Left lung (tissue), 10 donors: ENCODE results near the gene PDSS2. TPM values are rescaled to one million over a fixed set of nuclear protein-coding genes. Genes with fewer than 3 reads are reported as not detected.
A peak's percentile ranks its signal among the peaks of the same experiment; 100 is the strongest.
"Not testable (repeated sequence)": the region's sequence is repeated elsewhere in the genome, so short reads cannot be mapped to it uniquely, and the experiment has no call there.

Experiments used
- ATAC-seq: fragments of 200-7000 bp; cut with Tn5 transposase; one replicate; pipeline ENCODE4 v1.9.1; 2020; ENCODE audit warnings: moderate library complexity
- DNase-seq, 4 donors: peaks; one replicate each; pipeline ENCODE4 v3.0.0-alpha.2; 2013 to 2020
- H3K27ac ChIP-seq, 2 donors: fragments of 200-600 bp; sonication (generic) in 1 of 2; one replicate each; pipeline versions ENCODE4 v1.5.0 to v1.8.0; 2020 to 2021
- H3K27me3 ChIP-seq, 2 donors: fragments of 200-600 bp; sonication (generic) in 1 of 2; one replicate each; pipeline versions ENCODE4 v1.5.0 to v1.8.0; 2020 to 2021
- H3K36me3 ChIP-seq, 2 donors: fragments of 200-600 bp; sonication (generic) in 1 of 2; one replicate each; pipeline versions ENCODE4 v1.5.0 to v1.8.0; 2020 to 2021
- H3K4me1 ChIP-seq, 2 donors: fragments of 200-600 bp; one replicate each; pipeline ENCODE4 v1.8.0; 2021
- H3K4me3 ChIP-seq, 2 donors: fragments of 200-600 bp; sonication (generic) in 1 of 2; one replicate each; pipeline versions ENCODE4 v1.5.0 to v1.8.0; 2020 to 2021; ENCODE audit warnings: mild to moderate bottlenecking in 1 of 2
- H3K9me3 ChIP-seq, 2 donors: fragments of 200-600 bp; sonication (generic) in 1 of 2; one replicate each; pipeline versions ENCODE4 v1.5.0 to v1.8.0; 2020 to 2021
- CTCF ChIP-seq, 2 donors: fragments of 200-600 bp; sonication (generic) in 1 of 2; IDR thresholded peaks; one replicate each; pipeline versions ENCODE4 v1.5.0 to v1.8.0; 2021; ENCODE audit warnings: antibody characterized with exemption in 2 of 2
- intact Hi-C, 2 donors: fragments of 100-400 bp; cut with DNase I; formaldehyde crosslinking; loops; one replicate each; pipeline versions ENCODE4 v1.11.2 to v1.14.2; 2022
- polyA plus RNA-seq, 6 donors: library from polyadenylated mRNA; unstranded; fragments of 120-200 nt; gene quantifications; one replicate each; pipeline ENCODE4 v1.2.1, GENCODE V29; 2013; ENCODE audit not compliant: insufficient read length in 6 of 6
- total RNA-seq, 2 donors: library from RNA; stranded (reverse); fragmentation: NEBNext Ultra II Directional; extraction: Animal tissue kit (Norgen Biotek cat#: 25700); gene quantifications; one replicate each; pipeline ENCODE4 v1.2.1, GENCODE V29; 2021
- donor health status: DM: no; HTN: yes; CAD: no.
- donor health status: DM: no; HTN: no; CAD: no.

PDSS2 gene
- total and polyA plus RNA-seq, 8 donors, result 13.9 to 20.6 (median 16.4) TPM

DNA sequence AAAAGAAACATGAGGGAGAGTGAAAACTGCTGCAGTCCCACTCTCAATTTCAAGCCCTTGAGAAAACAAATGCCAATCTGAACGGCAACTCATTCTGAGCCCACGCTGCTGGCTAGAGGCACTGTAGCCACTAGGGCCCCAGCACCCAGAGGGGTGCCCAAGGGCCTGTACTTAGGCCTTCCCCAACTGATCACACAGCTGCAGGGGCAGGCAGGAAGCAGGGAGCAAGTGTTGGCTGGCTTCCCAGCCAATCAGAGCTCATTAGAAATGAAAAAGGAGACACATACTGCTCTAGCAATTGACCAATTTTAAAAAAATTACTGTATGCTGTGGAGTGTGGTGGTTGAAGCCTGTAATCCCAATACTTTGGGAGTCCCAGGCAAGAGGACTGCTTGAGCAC is 340.4 kb downstream of the PDSS2 start:
- intact Hi-C loops, result no loop called here
- no peak for TF ChIP-seq CTCF (IDR thresholded peaks at IDR 0.05)
- ATAC-seq, result no peak

DNA sequence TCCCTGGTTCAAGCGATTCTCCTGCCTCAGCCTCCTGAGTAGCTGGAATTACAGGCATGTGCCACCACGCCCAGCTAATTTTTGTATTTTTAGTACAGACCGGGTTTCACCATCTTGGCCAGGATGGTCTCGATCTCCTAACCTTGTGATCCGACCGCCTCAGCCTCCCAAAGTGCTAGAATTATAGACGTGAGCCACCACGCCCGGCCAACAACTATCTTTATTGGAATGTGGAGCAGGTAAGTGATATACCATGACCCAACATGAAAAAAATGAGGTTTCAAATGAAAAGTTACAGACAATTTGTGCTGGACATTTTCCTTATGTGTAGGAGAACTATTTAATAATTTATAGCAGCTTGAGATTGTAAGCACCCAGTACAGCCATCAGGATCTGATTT is 340.8 kb downstream of the PDSS2 start:
- H3K36me3 ChIP-seq, H3K27ac ChIP-seq, intact Hi-C loops, DNase-seq, ATAC-seq, H3K4me3 ChIP-seq, H3K9me3 ChIP-seq: not testable (repeated sequence)
- H3K27me3 ChIP-seq, result peaks cover 0 to 25% of the 10 kb centered on the region in 2 donors
- peaks cover 5 to 22% of the 10 kb centered on the region in 2 donors for H3K4me1 ChIP-seq

More for the DNA sequence above, 340.4 kb downstream of the PDSS2 start:
- DNase-seq, result no peak
- Histone ChIP-seq H3K4me3 (no peak overlapping the region), H3K36me3 (no peaks in the 10 kb centered on the region), H3K27me3 (peaks cover 0 to 25% of the 10 kb centered on the region in 2 donors), H3K4me1 (peaks cover under 1 to 18% of the 10 kb centered on the region in 2 donors), H3K27ac (no peak overlapping the region), H3K9me3 (no peaks in the 10 kb centered on the region)

GRCh38 chr6:107116931-107117330 is 342.4 kb downstream of the PDSS2 start:
- Histone ChIP-seq H3K4me1 (peaks cover 5 to 24% of the 10 kb centered on the region in 2 donors), H3K4me3 (peak overlapping the region in 1 of 2 donors; percentile 58), H3K27me3 (peaks cover 0 to 25% of the 10 kb centered on the region in 2 donors), H3K36me3 (no peaks in the 10 kb centered on the region), H3K9me3 (no peaks in the 10 kb centered on the region), H3K27ac (no peak overlapping the region)
- intact Hi-C loops, result no loop called here
- ATAC-seq, result no peak
- DNase-seq, result no peak
- TF ChIP-seq CTCF (IDR thresholded peaks at IDR 0.05), result no peak

DNA sequence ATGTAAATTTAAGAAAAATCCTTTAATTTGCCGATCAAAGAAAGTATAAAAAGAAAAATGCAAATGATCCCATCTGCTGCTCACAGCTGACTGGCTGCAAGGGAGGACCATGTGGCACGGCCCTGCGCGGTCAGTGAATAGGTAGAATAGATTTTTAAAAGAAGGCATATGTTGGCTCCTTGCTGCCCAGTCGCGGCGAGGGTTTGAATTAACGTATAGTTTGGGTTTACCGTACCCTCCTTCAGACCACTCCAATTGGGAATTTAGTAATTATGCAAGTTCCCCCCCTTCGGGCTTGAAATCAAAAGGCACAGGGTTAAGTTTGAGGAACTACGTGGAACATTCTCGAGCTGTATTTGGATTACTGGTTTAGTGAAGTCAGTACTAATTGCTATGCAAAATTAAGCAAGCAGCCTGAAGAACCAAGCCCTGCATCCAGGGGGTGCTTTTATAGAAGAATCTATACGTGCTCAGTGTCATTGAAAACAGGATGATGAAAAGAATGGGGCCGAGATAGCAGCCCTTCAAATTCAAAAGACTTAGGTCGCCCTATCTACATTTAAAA is 343.0 kb downstream of the PDSS2 start:
- intact Hi-C loops, result no loop called here
- Histone ChIP-seq H3K27me3 (peaks cover 0 to 25% of the 10 kb centered on the region in 2 donors), H3K36me3 (no peaks in the 10 kb centered on the region), H3K4me1 (peaks cover 5 to 24% of the 10 kb centered on the region in 2 donors), H3K27ac (peak overlapping the region; percentile 41 to 74), H3K4me3 (peak overlapping the region; percentile 55 to 58), H3K9me3 (no peaks in the 10 kb centered on the region)
- ATAC-seq (peak; percentile 68), DNase-seq (peak in 2 of 4 donors; percentile 26 to 44)
- TF ChIP-seq CTCF (IDR thresholded peaks at IDR 0.05), result no peak

DNA sequence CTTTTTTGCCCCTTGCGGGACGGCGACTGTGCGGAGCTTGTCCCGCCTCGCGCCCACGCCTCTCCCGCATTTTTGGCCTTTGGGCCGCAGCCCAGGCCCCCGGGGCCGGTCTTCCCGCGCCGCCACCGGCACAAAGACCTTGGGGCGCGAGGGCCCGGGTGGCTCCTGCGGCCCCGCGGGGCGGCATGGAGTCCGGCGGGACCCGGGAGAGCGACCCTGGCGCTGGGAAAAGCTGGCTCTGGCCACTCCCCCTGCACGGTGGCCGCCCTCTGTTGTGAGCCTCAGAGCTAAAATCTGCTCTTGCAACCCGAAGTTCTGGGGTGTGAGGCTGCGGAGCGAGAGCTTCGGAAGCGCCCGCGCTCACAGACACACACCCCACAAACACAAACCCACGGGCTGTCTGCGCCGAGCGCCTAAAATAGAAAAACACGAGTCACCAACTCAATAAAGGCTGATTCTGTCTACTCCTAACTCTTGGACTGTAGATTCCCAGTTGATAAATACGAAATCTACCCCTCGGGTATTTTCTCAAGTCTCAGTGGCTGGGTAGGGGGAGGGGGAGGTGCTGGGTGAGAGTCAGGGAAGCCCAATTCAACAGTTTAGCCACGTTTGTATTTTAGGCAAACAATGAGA is 343.6 kb downstream of the PDSS2 start:
- Histone ChIP-seq H3K36me3 (no peaks in the 10 kb centered on the region), H3K4me1 (peaks cover 5 to 24% of the 10 kb centered on the region in 2 donors), H3K27me3 (peaks cover 0 to 25% of the 10 kb centered on the region in 2 donors), H3K9me3 (no peaks in the 10 kb centered on the region), H3K27ac (peak overlapping the region; percentile 41 to 74), H3K4me3 (peak overlapping the region; percentile 55 to 58)
- DNase-seq (peak in 3 of 4 donors; percentile 44 to 85 (median 65)), ATAC-seq (peak; percentile 65)
- intact Hi-C loops, result no loop called here
- TF ChIP-seq CTCF (IDR thresholded peaks at IDR 0.05), result no peak
